IMR-90 (cell line): ENCODE results near the gene ANKRD52. TPM values are rescaled to one million over a fixed set of nuclear protein-coding genes. Genes with fewer than 3 reads are reported as not detected.

ENCODE experiments used
- ATAC-seq: fragments of 200-7000 bp; cut with Tn5 transposase; 2 replicates; pipeline ENCODE4 v1.9.1; 2020; ENCODE audit warnings: low read depth, mild to moderate bottlenecking, moderate library complexity
- BruUV-seq: library from RNA; stranded (reverse); fragments of 400-500 nt; replicated peaks from 2 replicates; lab custom pipeline; 2021; lab: Mats Ljungman, UMichigan
- CTCF ChIA-PET: fragments of 300-600 bp; formaldehyde crosslinking; extraction: SDS; loops from one replicate; lab custom pipeline; 2021; ENCODE audit warnings: antibody characterized with exemption; lab: Yijun Ruan, JAX
- POLR2A ChIA-PET: fragments of 300-600 bp; sonication (Branson Sonifier 250); formaldehyde crosslinking; loops from one replicate; lab custom pipeline; 2022; ENCODE audit warnings: antibody characterized with exemption; ENCODE audit not compliant: unreplicated experiment; lab: Charles Lee
- DNase-seq: peaks from one replicate; pipeline ENCODE4 v3.0.0; 2013
- H2AFZ ChIP-seq: replicated peaks from 2 replicates; pipeline ENCODE3; 2013; ENCODE audit warnings: low read length, mild to moderate bottlenecking; ENCODE audit not compliant: poor library complexity
- H2AK5ac ChIP-seq: 2 replicates; pipeline ENCODE4 v1.6.1; 2013; ENCODE audit warnings: low read depth, low read length, inconsistent platforms
- H2AK9ac ChIP-seq: replicated peaks from 2 replicates; pipeline ENCODE3; 2013; ENCODE audit warnings: mild to moderate bottlenecking, low read depth, low read length, moderate library complexity; ENCODE audit not compliant: poor library complexity
- H2BK120ac ChIP-seq: 2 replicates; pipeline ENCODE4 v1.6.1; 2013; ENCODE audit warnings: low read depth, low read length, inconsistent platforms
- H2BK15ac ChIP-seq: 3 replicates; pipeline ENCODE4 v1.6.1; 2013; ENCODE audit warnings: low read depth, low read length, inconsistent platforms
- H2BK20ac ChIP-seq: 2 replicates; pipeline ENCODE4 v1.6.1; 2013; ENCODE audit warnings: low read depth, mild to moderate bottlenecking, inconsistent platforms, low read length, moderate library complexity
- H2BK5ac ChIP-seq: 2 replicates; pipeline ENCODE4 v1.6.1; 2013; ENCODE audit warnings: mild to moderate bottlenecking, low read depth, low read length, inconsistent platforms; ENCODE audit not compliant: poor library complexity, severe bottlenecking
- H3K14ac ChIP-seq: replicated peaks from 2 replicates; pipeline ENCODE4 v1.6.1; 2013; ENCODE audit warnings: low read depth, low read length, inconsistent platforms
- H3K18ac ChIP-seq: 2 replicates; pipeline ENCODE4 v1.6.1; 2013; ENCODE audit warnings: low read depth, low read length, control low read depth
- H3K23ac ChIP-seq: 2 replicates; pipeline ENCODE4 v1.6.1; 2013; ENCODE audit warnings: low read depth, low read length, inconsistent platforms
- H3K27ac ChIP-seq: 2 replicates; pipeline ENCODE4 v1.5.1; 2013; ENCODE audit warnings: mild to moderate bottlenecking, control low read depth, low read length; ENCODE audit not compliant: insufficient read depth
- H3K27me3 ChIP-seq: 2 replicates; pipeline ENCODE4 v1.6.1; 2013; ENCODE audit warnings: low read length; ENCODE audit not compliant: control insufficient read depth, insufficient read depth
- H3K36me3 ChIP-seq: 2 replicates; pipeline ENCODE4 v1.6.1; 2013; ENCODE audit warnings: low read length, mixed read lengths; ENCODE audit not compliant: control insufficient read depth, insufficient read depth
- H3K4ac ChIP-seq: 2 replicates; pipeline ENCODE4 v1.6.1; 2013; ENCODE audit warnings: low read depth, low read length, inconsistent platforms
- H3K4me1 ChIP-seq: 2 replicates; pipeline ENCODE4 v1.6.1; 2013; ENCODE audit warnings: low read length, mixed read lengths; ENCODE audit not compliant: control insufficient read depth, insufficient read depth
- H3K4me2 ChIP-seq: 2 replicates; pipeline ENCODE4 v1.6.1; 2013; ENCODE audit warnings: low read depth, mild to moderate bottlenecking, control low read depth, low read length, moderate library complexity
- H3K4me3 ChIP-seq: 2 replicates; pipeline ENCODE4 v1.5.1; 2013; ENCODE audit warnings: low read depth, mild to moderate bottlenecking, control low read depth, low read length, moderate library complexity; ENCODE audit not compliant: insufficient read depth
- H3K56ac ChIP-seq: 2 replicates; pipeline ENCODE4 v1.6.1; 2013; ENCODE audit warnings: low read length, inconsistent platforms; ENCODE audit not compliant: insufficient read depth; ENCODE audit errors: extremely low read depth
- H3K79me1 ChIP-seq, 2 experiments: 2 replicates each; pipeline ENCODE4 v1.6.1; 2013; ENCODE audit warnings: low read length in 2 of 2, inconsistent platforms in 1 of 2, low read depth in 1 of 2
- H3K9ac ChIP-seq: 2 replicates; pipeline ENCODE4 v1.6.1; 2013; ENCODE audit warnings: low read depth, low read length, control low read depth
- H3K9me1 ChIP-seq: 2 replicates; pipeline ENCODE4 v1.6.1; 2013; ENCODE audit warnings: low read length, inconsistent platforms; ENCODE audit not compliant: insufficient read depth
- H3K9me3 ChIP-seq: 2 replicates; pipeline ENCODE4 v1.6.1; 2013; ENCODE audit warnings: low read length; ENCODE audit not compliant: control insufficient read depth, insufficient read depth
- H4K20me1 ChIP-seq: 2 replicates; pipeline ENCODE4 v1.6.1; 2013; ENCODE audit warnings: low read length, inconsistent platforms; ENCODE audit not compliant: insufficient read depth
- H4K5ac ChIP-seq: 2 replicates; pipeline ENCODE4 v1.6.1; 2013; ENCODE audit warnings: mild to moderate bottlenecking, low read depth, low read length, control low read depth
- H4K8ac ChIP-seq, 2 experiments: 2 replicates each; pipeline ENCODE4 v1.6.1; 2013; ENCODE audit warnings: low read depth in 2 of 2, low read length in 2 of 2, control low read depth in 1 of 2, inconsistent platforms in 1 of 2
- H4K91ac ChIP-seq: 2 replicates; pipeline ENCODE4 v1.6.1; 2013; ENCODE audit warnings: low read depth, low read length, inconsistent platforms; ENCODE audit not compliant: insufficient read depth
- BHLHE40 ChIP-seq: fragments of 150-350 bp; IDR thresholded peaks from 2 replicates; pipeline ENCODE4 v1.6.1; 2016; ENCODE audit warnings: mild to moderate bottlenecking, low read depth, low read length
- CEBPB ChIP-seq: IDR thresholded peaks from 2 replicates; pipeline ENCODE4 v1.6.1; 2012; ENCODE audit warnings: low read depth, low read length, improper control_type of control experiment
- CHD1 ChIP-seq: IDR thresholded peaks from 2 replicates; pipeline ENCODE4 v1.6.1; 2012; ENCODE audit warnings: low read depth, low read length, improper control_type of control experiment
- MAFK ChIP-seq: IDR thresholded peaks from 2 replicates; pipeline ENCODE4 v1.6.1; 2012; ENCODE audit warnings: low read depth, low read length, improper control_type of control experiment
- NFE2L2 ChIP-seq: fragments of 150-350 bp; IDR thresholded peaks from 2 replicates; pipeline ENCODE4 v1.6.1; 2016; ENCODE audit warnings: low read depth, mild to moderate bottlenecking, low read length
- POLR2A ChIP-seq: IDR thresholded peaks from 2 replicates; pipeline ENCODE4 v1.6.1; 2012; ENCODE audit warnings: mild to moderate bottlenecking, low read depth, low read length
- RCOR1 ChIP-seq: IDR thresholded peaks from 2 replicates; pipeline ENCODE4 v1.6.1; 2012; ENCODE audit warnings: mild to moderate bottlenecking, low read length, improper control_type of control experiment; ENCODE audit not compliant: insufficient replicate concordance
- WGBS, 2 experiments: methylation state at CpG; one replicate each; pipeline versions ENCODE4 v1.1.5 to v1.1.7; 2013; ENCODE audit warnings: missing lambda C conversion rate in 2 of 2; ENCODE audit not compliant: insufficient read length in 1 of 2; ENCODE audit errors: extremely low coverage in 2 of 2; 5-methylcytosine and 5-hydroxymethylcytosine counted together
- dilution Hi-C: fragments of 300-500 bp; cut with HindIII; formaldehyde crosslinking; loops from one replicate; pipeline ENCODE4 v1.14.3; 2018; ENCODE audit warnings: low sequenced_read_pairs; ENCODE audit not compliant: unreplicated experiment
- in situ Hi-C: fragments of 300-500 bp; cut with MboI; formaldehyde crosslinking; loops from 3 replicates; pipeline ENCODE4 v1.14.3; 2019; ENCODE audit warnings: low sequenced_read_pairs, inconsistent platforms, mixed read lengths
- intact Hi-C: fragments of 100-400 bp; cut with micrococcal nuclease; formaldehyde crosslinking; loops from 2 replicates; pipeline ENCODE4 v1.10.0; 2022
- polyA plus RNA-seq, 3 experiments: library from polyadenylated mRNA; depleted of rRNA; stranded (reverse); fragments of >200 nt; gene quantifications; 2 replicates each; pipeline ENCODE4 v1.2.3, GENCODE V29; 2012; ENCODE audit warnings: low replicate concordance in 1 of 3
- total RNA-seq: library from RNA; depleted of rRNA; stranded (reverse); fragments of >200 nt; gene quantifications from 2 replicates; pipeline ENCODE4 v1.2.3, GENCODE V29; 2012
- TF ChIP-seq, protein P1 (sequence below): conservative IDR thresholded peaks from 2 replicates; pipeline ENCODE4 v1.5.1; 2012; ENCODE audit warnings: mild to moderate bottlenecking, low read depth, low read length, improper control_type of control experiment
- TF ChIP-seq, protein P2 (sequence below): fragments of 150-350 bp; IDR thresholded peaks from 2 replicates; pipeline ENCODE4 v1.6.1; 2016; ENCODE audit warnings: low read depth, mild to moderate bottlenecking, low read length, moderate library complexity, borderline replicate concordance
- TF ChIP-seq, protein P3 (sequence below): fragments of 150-350 bp; IDR thresholded peaks from 2 replicates; pipeline ENCODE4 v1.6.1; 2017; ENCODE audit warnings: mild to moderate bottlenecking, antibody characterized with exemption, low read length, low read depth

The ANKRD52 gene
- total and polyA plus RNA-seq, 2 of the 4 experiments (the other 2 are of a cell fraction), result 15.4 to 35.9 TPM

DNA sequence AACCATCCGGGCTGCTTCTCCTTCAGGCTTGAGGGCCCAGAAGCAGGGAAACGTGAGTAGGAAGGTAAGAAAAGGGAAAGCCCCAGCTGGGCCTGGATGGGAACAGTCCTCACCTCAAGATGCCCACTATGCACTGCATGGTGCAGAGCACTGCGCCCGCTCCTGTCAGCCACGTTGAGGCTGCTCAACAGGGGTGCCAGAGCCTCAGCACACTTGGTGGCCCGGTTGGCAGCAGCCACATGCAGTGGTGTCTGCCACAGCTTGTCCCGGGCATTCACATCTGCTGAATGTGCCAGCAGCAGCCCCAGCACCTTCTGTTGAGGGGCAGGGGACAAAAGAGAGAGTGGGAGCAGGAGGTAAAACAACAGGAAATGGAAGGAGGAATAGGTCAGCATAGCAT, 2.5 kb downstream of the ANKRD52 start:
- no peak overlapping the region for H3K9ac ChIP-seq
- ChIA-PET CTCF (interaction anchor here (0.5 kb wide), 1 partner anchor 80 kb away, joined by 3 read pairs; no protein-coding TSS in a partner anchor), POLR2A (no interaction called here)
- peaks cover 22% of the 10 kb centered on the region for H3K9me1 ChIP-seq
- no peaks in the 10 kb centered on the region for H3K9me3 ChIP-seq
- H4K8ac ChIP-seq, result no peak overlapping the region
- no peak overlapping the region for H3K18ac ChIP-seq
- H3K4me3 ChIP-seq, result no peak overlapping the region
- H2AFZ ChIP-seq, result peak overlapping the region; percentile 37
- H3K14ac ChIP-seq, result peak overlapping the region; percentile 27
- no peak overlapping the region for H2BK120ac ChIP-seq
- peak overlapping the region; percentile 94; the same call in 1 of the 2 replicates for H3K23ac ChIP-seq
- H3K27me3 ChIP-seq, result no peaks in the 10 kb centered on the region
- H2BK15ac ChIP-seq, result no peak overlapping the region
- H4K5ac ChIP-seq, result no peak overlapping the region
- dilution Hi-C loops, result no loop called here
- no peak overlapping the region for H3K27ac ChIP-seq
- BruUV-seq, result no TSS peak
- peaks cover 54% of the 10 kb centered on the region for H3K36me3 ChIP-seq
- ATAC-seq (no peak), DNase-seq (no peak)
- H3K4ac ChIP-seq, result no peak overlapping the region
- H2AK5ac ChIP-seq, result no peak overlapping the region
- H4K20me1 ChIP-seq, result peaks cover 42% of the 10 kb centered on the region
- H2BK20ac ChIP-seq, result no peak overlapping the region
- 100% methylated on average over 4 of the region's 7 CpGs; no CpG with 5 or more reads in 1 of the 2 experiments for WGBS, 2 experiments
- peak overlapping the region; percentile 3 for H2AK9ac ChIP-seq
- peaks cover 16% of the 10 kb centered on the region for H3K4me1 ChIP-seq
- H4K91ac ChIP-seq, result no peak overlapping the region; the same call in 1 of the 2 replicates
- intact Hi-C loops, result loop anchor here (1.0 kb wide), 1 partner anchor 62 kb away; no protein-coding TSS in a partner anchor
- TF ChIP-seq, protein P1, sequence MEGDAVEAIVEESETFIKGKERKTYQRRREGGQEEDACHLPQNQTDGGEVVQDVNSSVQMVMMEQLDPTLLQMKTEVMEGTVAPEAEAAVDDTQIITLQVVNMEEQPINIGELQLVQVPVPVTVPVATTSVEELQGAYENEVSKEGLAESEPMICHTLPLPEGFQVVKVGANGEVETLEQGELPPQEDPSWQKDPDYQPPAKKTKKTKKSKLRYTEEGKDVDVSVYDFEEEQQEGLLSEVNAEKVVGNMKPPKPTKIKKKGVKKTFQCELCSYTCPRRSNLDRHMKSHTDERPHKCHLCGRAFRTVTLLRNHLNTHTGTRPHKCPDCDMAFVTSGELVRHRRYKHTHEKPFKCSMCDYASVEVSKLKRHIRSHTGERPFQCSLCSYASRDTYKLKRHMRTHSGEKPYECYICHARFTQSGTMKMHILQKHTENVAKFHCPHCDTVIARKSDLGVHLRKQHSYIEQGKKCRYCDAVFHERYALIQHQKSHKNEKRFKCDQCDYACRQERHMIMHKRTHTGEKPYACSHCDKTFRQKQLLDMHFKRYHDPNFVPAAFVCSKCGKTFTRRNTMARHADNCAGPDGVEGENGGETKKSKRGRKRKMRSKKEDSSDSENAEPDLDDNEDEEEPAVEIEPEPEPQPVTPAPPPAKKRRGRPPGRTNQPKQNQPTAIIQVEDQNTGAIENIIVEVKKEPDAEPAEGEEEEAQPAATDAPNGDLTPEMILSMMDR, result no peak
- TF ChIP-seq CHD1 (no peak), BHLHE40 (no peak), CEBPB (no peak), NFE2L2 (no peak), RCOR1 (no peak), MAFK (no peak), POLR2A (no peak)
- TF ChIP-seq, protein P2, sequence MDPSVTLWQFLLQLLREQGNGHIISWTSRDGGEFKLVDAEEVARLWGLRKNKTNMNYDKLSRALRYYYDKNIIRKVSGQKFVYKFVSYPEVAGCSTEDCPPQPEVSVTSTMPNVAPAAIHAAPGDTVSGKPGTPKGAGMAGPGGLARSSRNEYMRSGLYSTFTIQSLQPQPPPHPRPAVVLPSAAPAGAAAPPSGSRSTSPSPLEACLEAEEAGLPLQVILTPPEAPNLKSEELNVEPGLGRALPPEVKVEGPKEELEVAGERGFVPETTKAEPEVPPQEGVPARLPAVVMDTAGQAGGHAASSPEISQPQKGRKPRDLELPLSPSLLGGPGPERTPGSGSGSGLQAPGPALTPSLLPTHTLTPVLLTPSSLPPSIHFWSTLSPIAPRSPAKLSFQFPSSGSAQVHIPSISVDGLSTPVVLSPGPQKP, result no peak
- TF ChIP-seq, protein P3, sequence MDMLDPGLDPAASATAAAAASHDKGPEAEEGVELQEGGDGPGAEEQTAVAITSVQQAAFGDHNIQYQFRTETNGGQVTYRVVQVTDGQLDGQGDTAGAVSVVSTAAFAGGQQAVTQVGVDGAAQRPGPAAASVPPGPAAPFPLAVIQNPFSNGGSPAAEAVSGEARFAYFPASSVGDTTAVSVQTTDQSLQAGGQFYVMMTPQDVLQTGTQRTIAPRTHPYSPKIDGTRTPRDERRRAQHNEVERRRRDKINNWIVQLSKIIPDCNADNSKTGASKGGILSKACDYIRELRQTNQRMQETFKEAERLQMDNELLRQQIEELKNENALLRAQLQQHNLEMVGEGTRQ, result no peak
- H3K4me2 ChIP-seq, result no peak overlapping the region
- H3K56ac ChIP-seq, result no peak overlapping the region
- in situ Hi-C loops, result no loop called here
- H3K79me1 ChIP-seq, result peaks cover 41 to 63% of the 10 kb centered on the region in 2 experiments
- peak overlapping the region; percentile 55 for H2BK5ac ChIP-seq
